ENCODE data around the gene DCDC2.
"Not testable (repeated sequence)": the region's sequence is repeated elsewhere in the genome, so short reads cannot be mapped to it uniquely, and the experiment has no call there.

DCDC2 gene

GRCh38 chr6:24325978-24326377 is 31.9 kb downstream of the DCDC2 start:
- TF ChIP-seq CTCF (IDR thresholded peaks at IDR 0.05; ENCODE audit: extremely low read depth, insufficient read depth, missing control alignments): no peak
- DNase-seq (ENCODE audit: low spot score): no peak
- in situ Hi-C loops (cut with MboI; ENCODE audit: low pct_unique_long_range_greater_than_20kb, low sequenced_read_pairs, unreplicated experiment): loop anchor here (25.0 kb wide), 1 partner anchor 89 kb away; no protein-coding TSS in a partner anchor

GRCh38 chr6:24324617-24325016 is 33.2 kb downstream of the DCDC2 start:
- TF ChIP-seq CTCF (IDR thresholded peaks at IDR 0.05; ENCODE audit: extremely low read depth, insufficient read depth, missing control alignments): no peak
- in situ Hi-C loops (cut with MboI; ENCODE audit: low pct_unique_long_range_greater_than_20kb, low sequenced_read_pairs, unreplicated experiment): loop anchor here (25.0 kb wide), 1 partner anchor 87 kb away; no protein-coding TSS in a partner anchor
- DNase-seq (ENCODE audit: low spot score): no peak

GRCh38 chr6:24323632-24324337 is 34.1 kb downstream of the DCDC2 start:
- DNase-seq (ENCODE audit: low spot score): no peak

GRCh38 chr6:24322924-24323323 is 34.9 kb downstream of the DCDC2 start:
- TF ChIP-seq CTCF (IDR thresholded peaks at IDR 0.05; ENCODE audit: extremely low read depth, insufficient read depth, missing control alignments): no peak
- in situ Hi-C loops (cut with MboI; ENCODE audit: low pct_unique_long_range_greater_than_20kb, low sequenced_read_pairs, unreplicated experiment): no loop called here
- no peak for DNase-seq (ENCODE audit: low spot score)

More at GRCh38 chr6:24323632-24324337, 34.1 kb downstream of the DCDC2 start:
- in situ Hi-C loops (cut with MboI; ENCODE audit: low pct_unique_long_range_greater_than_20kb, low sequenced_read_pairs, unreplicated experiment): no loop called here
- no peak for TF ChIP-seq CTCF (IDR thresholded peaks at IDR 0.05; ENCODE audit: extremely low read depth, insufficient read depth, missing control alignments)

DNA sequence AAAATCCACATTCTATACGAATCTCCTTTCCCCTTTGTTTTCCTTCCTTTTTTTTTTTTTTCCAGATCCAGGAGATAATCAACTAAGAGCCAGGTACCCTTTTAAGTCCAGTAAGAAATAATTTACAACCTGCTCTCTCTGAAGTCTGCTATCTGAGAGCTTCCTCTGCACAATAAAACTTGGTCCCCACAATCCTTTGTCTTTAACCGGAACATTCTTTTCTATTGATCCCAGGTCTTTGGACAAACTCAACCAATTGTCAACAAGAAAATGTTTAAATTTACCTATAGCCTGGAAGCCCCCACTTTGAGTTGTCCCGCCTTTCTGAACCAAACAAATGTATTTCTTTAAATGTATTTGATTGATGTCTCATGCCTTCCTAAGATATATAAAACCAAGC is 35.4 kb downstream of the DCDC2 start:
- DNase-seq (ENCODE audit: low spot score); in situ Hi-C loops (cut with MboI; ENCODE audit: low pct_unique_long_range_greater_than_20kb, low sequenced_read_pairs, unreplicated experiment): not testable (repeated sequence)

DNA sequence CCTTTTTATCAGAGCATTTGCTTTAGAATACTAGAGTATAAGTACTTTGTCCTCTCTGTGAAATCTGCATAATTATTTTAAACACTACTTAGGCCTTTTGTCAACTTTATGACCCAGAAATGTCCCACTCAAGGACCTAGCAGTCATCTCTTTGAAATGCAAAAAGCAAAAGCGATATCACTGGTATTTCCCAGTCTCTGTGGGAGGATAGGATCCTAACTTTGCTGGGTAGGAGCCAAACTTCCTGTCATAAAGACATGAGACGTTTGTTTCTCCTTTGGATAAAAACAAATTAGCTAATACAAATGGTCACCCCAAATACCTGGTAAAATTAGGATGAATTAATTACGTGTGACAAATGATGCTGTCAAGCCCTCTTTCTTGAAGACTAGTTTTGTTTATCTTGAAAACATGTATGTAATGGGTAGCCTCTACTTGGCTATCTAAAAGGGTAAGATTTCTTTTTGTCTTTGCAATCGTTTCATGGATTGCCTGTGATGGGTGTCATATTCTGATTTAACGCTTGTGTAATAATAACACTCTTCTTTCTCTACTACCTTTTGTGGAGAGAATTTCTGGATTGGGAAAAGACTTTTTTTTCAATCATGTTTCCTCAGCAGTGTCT is 36.2 kb downstream of the DCDC2 start:
- DNase-seq (ENCODE audit: low spot score): no peak
- no peak for TF ChIP-seq CTCF (IDR thresholded peaks at IDR 0.05; ENCODE audit: extremely low read depth, insufficient read depth, missing control alignments)
- in situ Hi-C loops (cut with MboI; ENCODE audit: low pct_unique_long_range_greater_than_20kb, low sequenced_read_pairs, unreplicated experiment): no loop called here

All from GM13977 (cell line).